HepG2 (cell line): Measurements from ENCODE around the gene SERPINI1. TPM values are rescaled to one million over a fixed set of nuclear protein-coding genes. Genes with fewer than 3 reads are reported as not detected.

ENCODE experiments used
- ATAC-seq: fragments of 200-7000 bp; cut with Tn5 transposase; 3 replicates; pipeline ENCODE4 v1.9.1; 2020; ENCODE audit warnings: mild to moderate bottlenecking, moderate library complexity
- BruUV-seq: library from RNA; stranded (reverse); fragments of 400-500 nt; replicated peaks from 2 replicates; lab custom pipeline; 2021; lab: Mats Ljungman, UMichigan
- CTCF ChIA-PET: fragments of 300-600 bp; formaldehyde crosslinking; extraction: SDS; loops from one replicate; lab custom pipeline; 2021; ENCODE audit warnings: low total read pairs, inconsistent platforms, low intra/inter-chr PET ratio; lab: Yijun Ruan, JAX
- POLR2A ChIA-PET: fragments of 350-600 bp; sonication (Branson Sonifier 250); formaldehyde crosslinking; loops from one replicate; lab custom pipeline; 2020; ENCODE audit warnings: antibody characterized with exemption, inconsistent platforms; lab: Yijun Ruan, JAX
- DNase-seq: peaks from one replicate; pipeline ENCODE4 v3.0.0-alpha.2; 2015; ENCODE audit warnings: low spot score
- FAIRE-seq: peaks from 3 replicates; lab custom pipeline; 2011; peaks lifted over from hg19 to GRCh38; lab: Jason Lieb, UNC
- H2AFZ ChIP-seq: one replicate; pipeline ENCODE4 v1.6.1; 2011; ENCODE audit warnings: low read length, inconsistent platforms
- H3K27ac ChIP-seq: fragments of 300-600 bp; 3 replicates; pipeline ENCODE4 v1.8.0; 2011; ENCODE audit warnings: mixed run types, mild to moderate bottlenecking, mixed read lengths, low read length, inconsistent platforms; ENCODE audit not compliant: insufficient read depth; ENCODE audit errors: extremely low read length
- H3K27me3 ChIP-seq, 2 experiments: fragments of 200-600 bp in 1 of 2; 2 replicates in 1 of 2; 3 replicates in 1 of 2; pipeline versions ENCODE4 v1.6.0 to v1.8.0; 2011; ENCODE audit warnings: low read length in 2 of 2, mild to moderate bottlenecking in 2 of 2, moderate library complexity in 2 of 2, inconsistent platforms in 1 of 2; ENCODE audit not compliant: insufficient read depth in 2 of 2, control insufficient read depth in 1 of 2
- H3K36me3 ChIP-seq, 2 experiments: fragments of 200-600 bp in 1 of 2; replicated peaks in 1 of 2; 2 replicates in 1 of 2; 3 replicates in 1 of 2; pipeline versions ENCODE4 v1.5.1 to v1.8.0; 2011; ENCODE audit warnings: low read length in 2 of 2, inconsistent platforms in 1 of 2; ENCODE audit not compliant: insufficient read depth in 2 of 2, control insufficient read depth in 1 of 2
- H3K4me1 ChIP-seq: 2 replicates; pipeline ENCODE4 v1.5.1; 2012; ENCODE audit warnings: low read length, inconsistent platforms; ENCODE audit not compliant: insufficient read depth
- H3K4me2 ChIP-seq: 2 replicates; pipeline ENCODE4 v1.6.0; 2011; ENCODE audit warnings: low read depth, low read length, inconsistent platforms
- H3K4me3 ChIP-seq, 3 experiments: fragments of 200-600 bp in 1 of 3; sonication (generic), shearing (Covaris generic) in 1 of 3; replicated peaks in 1 of 3; 2 replicates each; pipeline ENCODE4 v1.5.1; 2011 to 2016; ENCODE audit warnings: low read length in 3 of 3, inconsistent platforms in 2 of 3, low read depth in 2 of 3, mild to moderate bottlenecking in 2 of 3, control low read depth in 1 of 3, mixed read lengths in 1 of 3; ENCODE audit not compliant: insufficient read depth in 1 of 3
- H3K79me2 ChIP-seq: one replicate; pipeline ENCODE4 v1.6.1; 2011; ENCODE audit warnings: low read length, inconsistent platforms; ENCODE audit not compliant: insufficient read depth
- H3K9ac ChIP-seq: 2 replicates; pipeline ENCODE4 v1.6.0; 2011; ENCODE audit warnings: mild to moderate bottlenecking, low read depth, low read length, inconsistent platforms; ENCODE audit not compliant: insufficient read depth
- H3K9me3 ChIP-seq: 2 replicates; pipeline ENCODE4 v1.5.1; 2012; ENCODE audit warnings: mild to moderate bottlenecking, low read length
- H4K20me1 ChIP-seq: 2 replicates; pipeline ENCODE4 v1.6.0; 2011; ENCODE audit warnings: inconsistent platforms, mild to moderate bottlenecking, low read length, moderate library complexity; ENCODE audit not compliant: insufficient read depth
- MAFK ChIP-seq, 2 experiments: IDR thresholded peaks in 1 of 2; conservative IDR thresholded peaks in 1 of 2; 2 replicates each; pipeline ENCODE4 v1.6.1; 2011; ENCODE audit warnings: improper control_type of control experiment in 2 of 2, low read length in 2 of 2
- ZNF512B ChIP-seq: sonication (generic); formaldehyde crosslinking; IDR thresholded peaks from 2 replicates; pipeline ENCODE4 v1.5.1; 2020; ENCODE audit warnings: missing genetic modification reagents, mild to moderate bottlenecking, borderline replicate concordance
- ZNF766 ChIP-seq: sonication (generic); formaldehyde crosslinking; IDR thresholded peaks from 2 replicates; pipeline ENCODE4 v1.5.0; 2020; ENCODE audit warnings: missing genetic modification reagents, borderline replicate concordance
- ZNF83 ChIP-seq: sonication (generic); formaldehyde crosslinking; IDR thresholded peaks from 2 replicates; pipeline ENCODE4 v1.4.0; 2020; ENCODE audit warnings: missing genetic modification reagents, mild to moderate bottlenecking, borderline replicate concordance
- WGBS: methylation state at CpG from one replicate; pipeline ENCODE4 v1.1.6; 2017; ENCODE audit warnings: low lambda C conversion rate; 5-methylcytosine and 5-hydroxymethylcytosine counted together
- in situ Hi-C: cut with HindIII; loops from 2 replicates; pipeline ENCODE4 v1.10.0; 2017; ENCODE audit warnings: low pct_unique_long_range_greater_than_20kb; ENCODE audit not compliant: extremely low pct_ligation_motif_present
- intact Hi-C: fragments of 100-400 bp; cut with micrococcal nuclease; formaldehyde crosslinking; loops from one replicate; pipeline ENCODE4 v1.10.0; 2022; ENCODE audit not compliant: unreplicated experiment
- polyA plus RNA-seq, 8 experiments: library from polyadenylated mRNA; depleted of rRNA in 3 of 8; stranded (reverse) in 7 of 8; unstranded in 1 of 8; fragments of >200 nt; fragmentation: Illumina TruSeq in 4 of 8; extraction: Trizol in 4 of 8; gene quantifications; 2 replicates each; pipeline versions ENCODE4 v1.2.1 to v1.2.3, GENCODE V29; 2011 to 2016; ENCODE audit warnings: low read depth in 4 of 8, missing spikeins in 1 of 8, mixed read lengths in 1 of 8; ENCODE audit not compliant: insufficient read depth in 1 of 8
- total RNA-seq, 5 experiments: library from RNA; depleted of rRNA; stranded (reverse); fragments of >200 nt; fragmentation: Illumina TruSeq; extraction: Trizol; gene quantifications; 2 replicates each; pipeline ENCODE4 v1.2.3, GENCODE V29; 2016; ENCODE audit warnings: low read depth in 1 of 5

SERPINI1 gene
- total and polyA plus RNA-seq, 2 of the 13 experiments (the other 11 are each of a cell fraction or from before 2014, with no cell fraction given), result 14.7 to 58.0 TPM

- no peak for TF ChIP-seq ZNF512B (CRISPR knock-in tag)
- TF ChIP-seq, all 625 proteins: peak for 0
Measured at GRCh38 chr3:167855306-167855705, 119.8 kb downstream of the SERPINI1 start (continued).

GRCh38 chr3:167858865-167859264, 123.3 kb downstream of the SERPINI1 start:
- H3K4me1 ChIP-seq, result no peaks in the 10 kb centered on the region
- no peaks in the 10 kb centered on the region for H4K20me1 ChIP-seq
- no peak for FAIRE-seq
- H3K9ac ChIP-seq, result no peak overlapping the region
- in situ Hi-C loops, result no loop called here
- H3K27me3 ChIP-seq, result no peaks in the 10 kb centered on the region; a peak in 1 of 5 replicates
- H3K79me2 ChIP-seq, result no peaks in the 10 kb centered on the region
- ChIA-PET CTCF (no interaction called here), POLR2A (no interaction called here)
- H3K9me3 ChIP-seq, result no peaks in the 10 kb centered on the region
- no peak overlapping the region for H2AFZ ChIP-seq
- no peak overlapping the region for H3K4me3 ChIP-seq
- H3K36me3 ChIP-seq, result no peaks in the 10 kb centered on the region
- intact Hi-C loops, result no loop called here
- H3K4me2 ChIP-seq, result no peak overlapping the region
- 26% methylated on average over 2 of the region's 2 CpGs for WGBS
- H3K27ac ChIP-seq, result no peak overlapping the region
- TF ChIP-seq MAFK (conservative IDR thresholded peaks at IDR 0.05 in 1 of 2, IDR thresholded peaks at IDR 0.05 in 1 of 2; ENCODE audit: low read length in 2 of 2), result peak in 1 of 2 experiments; percentile 60; a peak in 2 of 4 replicates
- TF ChIP-seq ZNF83 (CRISPR knock-in tag), result no peak
- no peak for TF ChIP-seq ZNF766
- BruUV-seq, result no TSS peak
- ATAC-seq, result no peak
- no peak for DNase-seq
